Neural cell (in vitro differentiated cells): ENCODE measurements around the gene PRORP. TPM values are rescaled to one million over a fixed set of nuclear protein-coding genes. Genes with fewer than 3 reads are reported as not detected.

Source experiments
- H2AFZ ChIP-seq: fragments of 200-600, 300-800 bp; sonication (generic), shearing (Covaris generic); 2 replicates; pipeline ENCODE4 v1.6.0; 2014; ENCODE audit warnings: low read depth, mild to moderate bottlenecking, antibody characterized with exemption, low read length, moderate library complexity
- H3F3A ChIP-seq: fragments of 200-600 bp; shearing (Covaris generic); 2 replicates; pipeline ENCODE4 v1.6.1; 2016; ENCODE audit warnings: mild to moderate bottlenecking, moderate library complexity, mixed read lengths, antibody characterized with exemption, low read length; ENCODE audit not compliant: insufficient read depth, poor library complexity, severe bottlenecking
- H3K27ac ChIP-seq: fragments of 200-600, 300-800 bp; sonication (generic), shearing (Covaris generic); 2 replicates; pipeline ENCODE4 v1.5.1; 2014; ENCODE audit warnings: mild to moderate bottlenecking, low read length, moderate library complexity
- H3K27me3 ChIP-seq: fragments of 300-800, 200-600 bp; sonication (generic), shearing (Covaris generic); 2 replicates; pipeline ENCODE4 v1.6.0; 2014; ENCODE audit warnings: mild to moderate bottlenecking, low read depth, low read length, moderate library complexity; ENCODE audit not compliant: insufficient read depth
- H3K36me3 ChIP-seq: fragments of 300-800, 200-600 bp; sonication (generic), shearing (Covaris generic); 2 replicates; pipeline ENCODE4 v1.5.1; 2014; ENCODE audit warnings: mild to moderate bottlenecking, antibody characterized with exemption, low read length, moderate library complexity; ENCODE audit not compliant: insufficient read depth
- H3K4me2 ChIP-seq: fragments of 300-800, 200-600 bp; sonication (generic), shearing (Covaris generic); 2 replicates; pipeline ENCODE4 v1.6.0; 2014; ENCODE audit warnings: mild to moderate bottlenecking, low read length
- H3K4me3 ChIP-seq: fragments of 300-800, 200-600 bp; sonication (generic), shearing (Covaris generic); 2 replicates; pipeline ENCODE4 v1.5.1; 2014; ENCODE audit warnings: mild to moderate bottlenecking, low read length, moderate library complexity
- H3K79me2 ChIP-seq: fragments of 200-600 bp; shearing (Covaris generic); replicated peaks from 2 replicates; pipeline ENCODE4 v1.6.0; 2014; ENCODE audit warnings: mild to moderate bottlenecking, low read length, moderate library complexity; ENCODE audit not compliant: insufficient read depth
- H3K9ac ChIP-seq: fragments of 300-800, 200-600 bp; sonication (generic), shearing (Covaris generic); 2 replicates; pipeline ENCODE4 v1.6.1; 2016; ENCODE audit warnings: mild to moderate bottlenecking, low read length, mixed read lengths
- H3K9me2 ChIP-seq: fragments of 200-600 bp; shearing (Covaris generic); 2 replicates; pipeline ENCODE4 v1.6.1; 2016; ENCODE audit warnings: mild to moderate bottlenecking, low read length, mixed read lengths; ENCODE audit not compliant: insufficient read depth
- H3K9me3 ChIP-seq: fragments of 200-600, 300-800 bp; sonication (generic), shearing (Covaris generic); 2 replicates; pipeline ENCODE4 v1.6.1; 2016; ENCODE audit warnings: mild to moderate bottlenecking, mixed run types, low read length, moderate library complexity, mixed read lengths
- H4K20me1 ChIP-seq: fragments of 200-600 bp; shearing (Covaris generic); 2 replicates; pipeline ENCODE4 v1.6.1; 2016; ENCODE audit warnings: mild to moderate bottlenecking, mixed run types; ENCODE audit not compliant: insufficient read depth
- CTCF ChIP-seq: fragments of 450-650 bp; IDR thresholded peaks from 2 replicates; pipeline ENCODE4 v1.5.1; 2014; ENCODE audit warnings: antibody characterized with exemption, mild to moderate bottlenecking, moderate library complexity; ENCODE audit not compliant: poor library complexity, severe bottlenecking
- EP300 ChIP-seq: fragments of 450-650 bp; conservative IDR thresholded peaks from 2 replicates; pipeline ENCODE4 v1.6.1; 2014; ENCODE audit warnings: antibody characterized with exemption, mild to moderate bottlenecking, moderate library complexity; ENCODE audit not compliant: poor library complexity, severe bottlenecking
- EZH2 ChIP-seq: fragments of 200-600, 300-800 bp; shearing (Covaris generic), sonication (generic); IDR thresholded peaks from 2 replicates; pipeline ENCODE4 v1.6.1; 2014; ENCODE audit warnings: antibody characterized with exemption, low read length, borderline replicate concordance, mild to moderate bottlenecking; ENCODE audit not compliant: insufficient read depth, poor library complexity, severe bottlenecking
- MXI1 ChIP-seq: fragments of 450-650 bp; conservative IDR thresholded peaks from 2 replicates; pipeline ENCODE4 v1.6.1; 2014; ENCODE audit warnings: antibody characterized with exemption, mild to moderate bottlenecking; ENCODE audit not compliant: poor library complexity, severe bottlenecking
- POLR2AphosphoS5 ChIP-seq: IDR thresholded peaks from 2 replicates; pipeline ENCODE4 v1.6.1; 2012
- REST ChIP-seq: IDR thresholded peaks from 2 replicates; pipeline ENCODE4 v1.6.1; 2012; ENCODE audit warnings: borderline replicate concordance
- SMC3 ChIP-seq: fragments of 450-650 bp; conservative IDR thresholded peaks from 2 replicates; pipeline ENCODE4 v1.6.1; 2014; ENCODE audit warnings: antibody characterized with exemption, mild to moderate bottlenecking, moderate library complexity; ENCODE audit not compliant: poor library complexity
- TAF1 ChIP-seq: IDR thresholded peaks from 2 replicates; pipeline ENCODE4 v1.6.1; 2012; ENCODE audit warnings: low read depth
- polyA plus RNA-seq: library from polyadenylated mRNA; depleted of rRNA; stranded (reverse); fragments of >200 nt; gene quantifications from 2 replicates; pipeline ENCODE4 v1.2.3, GENCODE V29; 2014

PRORP gene
- polyA plus RNA-seq, 1 donor from 2014 or later: 35.4 TPM

- TF ChIP-seq SMC3 (no peak), EZH2 (no peak), MXI1 (no peak), EP300 (no peak), CTCF (no peak), TAF1 (no peak), POLR2AphosphoS5 (no peak), REST (no peak)
- no peak overlapping the region for H3K4me2 ChIP-seq
Measured at GRCh38 chr14:35167496-35167895, 45.1 kb downstream of the PRORP start.

More at GRCh38 chr14:35167496-35167895, 45.1 kb downstream of the PRORP start:
- H3K9me2 ChIP-seq: no peaks in the 10 kb centered on the region
- no peaks in the 10 kb centered on the region for H3K27me3 ChIP-seq
- no peaks in the 10 kb centered on the region for H3F3A ChIP-seq
- H3K27ac ChIP-seq: no peak overlapping the region
- no peak overlapping the region for H3K4me3 ChIP-seq
- H3K9me3 ChIP-seq: no peaks in the 10 kb centered on the region
- no peak overlapping the region for H3K9ac ChIP-seq
- no peaks in the 10 kb centered on the region for H3K36me3 ChIP-seq
- H4K20me1 ChIP-seq: no peaks in the 10 kb centered on the region
- H2AFZ ChIP-seq: no peak overlapping the region
- no peaks in the 10 kb centered on the region for H3K79me2 ChIP-seq

Other genes starting within 250 kb of the PRORP start
- gene BAZ1A, start 247.2 kb upstream of the PRORP start, polyA plus RNA-seq: 10.4 and 18.1 TPM in 2 replicates
- 90.0 and 110 TPM in 2 replicates for gene SRP54, start 139.6 kb upstream of the PRORP start, polyA plus RNA-seq
- 76.1 and 124 TPM in 2 replicates for gene FAM177A1, start 76.3 kb upstream of the PRORP start, polyA plus RNA-seq
- 75.7 and 91.4 TPM in 2 replicates for gene PPP2R3C, start 562 bp upstream of the PRORP start, polyA plus RNA-seq
- gene PSMA6, start 169.8 kb downstream of the PRORP start, polyA plus RNA-seq: 349 and 405 TPM in 2 replicates